Skin epidermis (tissue), 12 donors: ENCODE data around the gene DCAF15.

Experiments
- H3K27ac ChIP-seq, 21 experiments: fragments of 200-600 bp; sonication (generic) in 11 of 21; one replicate each; pipeline ENCODE4 v1.5.0; 2020; ENCODE audit warnings: mild to moderate bottlenecking in 3 of 21, inconsistent platforms in 2 of 21, moderate library complexity in 2 of 21
- H3K4me3 ChIP-seq, 7 experiments: fragments of 200-600 bp; sonication (generic) in 2 of 7; one replicate each; pipeline ENCODE4 v1.5.0; 2020; ENCODE audit warnings: inconsistent platforms in 2 of 7, mild to moderate bottlenecking in 2 of 7, moderate library complexity in 1 of 7

The DCAF15 gene

DNA sequence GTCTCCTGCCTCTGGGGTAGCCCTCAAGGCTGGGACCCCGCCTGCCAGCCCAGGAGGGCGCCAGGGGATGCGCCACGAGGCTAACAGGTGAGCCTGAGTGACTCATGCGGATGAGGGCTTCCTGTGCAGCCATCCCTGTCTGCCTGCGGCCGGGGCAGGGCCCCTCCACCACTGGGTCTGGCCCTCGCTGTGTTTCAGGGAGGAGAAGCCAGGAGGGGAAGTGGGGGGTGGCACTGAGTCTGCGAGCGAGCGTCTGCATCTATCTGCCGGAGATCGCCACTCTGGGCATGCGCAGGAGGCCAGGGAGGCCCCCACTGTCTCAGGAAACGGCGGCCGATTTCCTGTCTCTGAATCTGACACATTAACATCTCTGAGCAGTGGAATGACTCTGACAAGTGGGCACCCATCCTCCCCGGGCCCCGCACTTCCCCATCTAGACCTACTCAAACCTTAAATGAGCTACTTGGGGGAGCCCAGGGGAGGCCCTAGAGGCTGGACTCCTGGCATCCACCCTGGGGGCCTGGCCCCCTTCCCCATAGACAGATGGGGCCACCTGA, 34.1 kb downstream of the DCAF15 start:
- Histone ChIP-seq H3K27ac (peak overlapping the region; percentile 49 to 100 (median 90)), H3K4me3 (peak overlapping the region in 2 of 7 experiments; percentile 3 to 10)

DNA sequence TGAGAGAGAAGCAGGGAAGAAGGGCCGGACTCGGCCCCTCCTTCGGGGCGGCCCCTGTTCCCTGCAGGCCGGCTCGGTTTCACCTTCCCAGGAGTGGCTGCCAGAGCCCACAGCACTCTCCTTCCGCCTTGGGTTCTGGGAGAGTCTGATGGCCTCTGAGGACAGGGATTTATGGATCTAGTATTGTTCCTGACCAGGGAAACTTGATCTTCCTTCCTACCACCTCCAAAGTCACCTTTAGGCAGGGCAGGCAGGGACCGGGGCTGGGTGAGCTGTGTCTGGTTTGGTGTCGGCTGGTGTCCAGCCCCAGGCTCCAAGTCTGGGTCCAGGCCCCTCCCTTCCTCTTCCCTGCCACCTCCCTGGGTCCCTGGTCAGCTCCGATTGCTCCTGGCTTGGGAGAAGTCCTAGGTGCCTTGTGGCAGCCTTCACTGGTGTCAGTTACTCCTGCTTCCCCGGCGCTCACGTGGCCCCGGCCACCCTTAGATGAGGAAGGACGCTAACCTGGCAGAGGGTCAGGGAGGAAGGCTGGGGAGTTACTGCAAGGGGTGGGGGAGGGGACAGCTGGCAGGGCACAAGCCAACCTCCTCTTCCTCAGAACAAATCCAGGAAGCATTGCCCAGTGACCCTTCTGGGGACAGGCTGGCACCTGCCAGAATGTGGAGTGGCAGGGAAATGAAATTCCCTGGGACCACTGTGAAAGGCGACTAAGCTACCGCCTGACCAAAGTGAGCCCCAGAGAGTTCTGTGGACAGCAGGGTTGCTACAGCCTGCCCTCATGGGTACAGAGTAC, 35.0 kb downstream of the DCAF15 start:
- Histone ChIP-seq H3K27ac (peak overlapping the region; percentile 41 to 100 (median 90)), H3K4me3 (peak overlapping the region in 2 of 7 experiments; percentile 3 to 10)

DNA sequence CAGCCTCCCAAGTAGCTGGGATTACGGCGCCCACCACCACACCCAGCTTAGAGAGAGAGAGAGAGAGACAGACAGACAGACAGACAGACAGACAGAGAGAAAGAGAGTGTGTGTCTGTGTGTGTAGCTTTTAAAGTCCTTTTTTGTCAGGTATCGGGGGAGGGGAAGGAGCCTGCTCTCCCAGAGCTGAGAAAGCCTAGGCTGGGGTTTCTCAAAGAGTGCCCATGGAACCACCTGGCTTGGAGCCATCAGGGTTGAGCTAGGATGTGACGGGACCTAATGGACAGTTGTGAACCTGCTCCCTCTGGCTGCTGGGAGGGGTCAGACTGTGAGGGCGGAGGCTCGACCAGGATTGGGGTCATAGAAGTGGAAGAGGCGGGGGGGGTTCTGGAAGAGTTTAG, 37.2 kb downstream of the DCAF15 start:
- peak overlapping the region in 1 of 21 experiments; percentile 99 for H3K27ac ChIP-seq

DNA sequence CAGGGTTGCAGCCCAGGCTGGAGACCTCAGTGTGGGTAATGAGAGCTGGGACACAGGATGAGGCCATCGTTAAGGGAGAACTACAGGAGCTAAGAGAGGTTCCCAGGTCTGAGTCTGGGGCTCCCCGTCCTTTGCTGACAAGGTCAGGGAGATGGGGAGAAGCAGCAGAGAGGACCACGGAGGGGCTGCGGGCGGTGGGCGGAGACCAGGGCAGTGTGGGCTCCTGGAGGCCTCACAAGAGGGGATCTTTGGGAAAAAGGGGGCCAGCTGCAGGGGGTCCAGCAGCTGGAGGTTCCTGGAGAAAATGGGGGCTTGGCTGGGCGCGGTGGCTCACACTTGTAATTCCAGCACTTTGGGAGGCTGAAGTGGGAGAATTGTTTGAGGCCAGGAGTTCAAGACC, 37.8 kb downstream of the DCAF15 start:
- Histone ChIP-seq H3K4me3 (no peak overlapping the region), H3K27ac (no peak overlapping the region)

More for the DNA sequence above, 37.2 kb downstream of the DCAF15 start:
- no peak overlapping the region for H3K4me3 ChIP-seq

DNA sequence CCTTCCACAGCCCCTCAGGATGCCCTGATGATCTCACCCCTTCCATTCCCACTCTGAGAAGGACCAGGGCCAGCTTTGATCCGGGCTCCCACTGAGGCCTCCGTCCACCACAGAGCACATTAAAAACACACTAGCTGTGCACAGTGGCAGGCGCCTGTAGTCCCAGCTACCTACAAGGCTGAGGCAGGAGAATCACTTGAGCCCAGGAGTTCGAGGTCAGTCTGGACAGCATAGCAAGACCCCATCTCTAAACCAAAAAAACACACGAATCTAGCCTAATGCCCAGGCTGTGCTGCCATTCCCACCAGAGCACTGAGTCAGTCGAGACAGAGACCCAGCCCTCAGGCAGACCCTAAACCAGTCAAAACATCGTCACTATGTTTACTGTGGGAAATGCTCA, 39.7 kb downstream of the DCAF15 start:
- no peak overlapping the region for H3K27ac ChIP-seq
- no peak overlapping the region for H3K4me3 ChIP-seq

DNA sequence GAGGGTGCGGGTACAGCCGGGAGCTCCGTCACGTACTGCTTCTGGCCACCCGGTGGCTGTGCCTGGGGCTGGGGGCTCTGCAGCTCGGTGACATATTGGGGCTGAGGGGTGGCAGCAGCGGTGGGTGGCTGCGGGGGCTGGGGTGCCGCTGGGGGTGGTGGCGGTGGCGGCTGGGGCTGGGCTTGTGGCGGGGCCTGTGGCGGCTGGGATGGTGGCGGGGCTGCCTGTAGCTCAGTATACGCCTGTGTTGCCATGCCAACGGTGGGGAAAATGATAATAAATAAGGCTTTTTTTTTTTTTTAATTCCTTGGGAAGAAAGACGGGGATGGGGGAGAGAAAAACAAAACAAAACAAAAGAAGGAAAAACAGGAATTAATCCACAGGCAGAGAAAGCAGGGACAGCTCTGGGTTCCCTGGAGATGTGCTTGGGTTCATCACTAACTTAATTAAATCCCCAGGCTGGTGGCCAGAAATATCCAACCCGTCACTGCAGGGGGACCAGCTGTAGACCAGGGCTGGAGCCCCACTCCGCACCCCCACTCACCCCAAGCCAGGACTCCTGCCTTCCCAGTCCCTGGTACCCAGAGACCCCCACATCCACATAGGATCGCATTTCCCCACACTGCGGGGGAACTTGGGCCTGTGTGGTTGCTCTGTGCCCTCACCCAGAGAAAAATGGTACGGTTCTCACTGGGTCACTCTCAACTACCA, 41.4 kb downstream of the DCAF15 start:
- peak overlapping the region in 1 of 21 experiments; percentile 24 for H3K27ac ChIP-seq
- no peak overlapping the region for H3K4me3 ChIP-seq

DNA sequence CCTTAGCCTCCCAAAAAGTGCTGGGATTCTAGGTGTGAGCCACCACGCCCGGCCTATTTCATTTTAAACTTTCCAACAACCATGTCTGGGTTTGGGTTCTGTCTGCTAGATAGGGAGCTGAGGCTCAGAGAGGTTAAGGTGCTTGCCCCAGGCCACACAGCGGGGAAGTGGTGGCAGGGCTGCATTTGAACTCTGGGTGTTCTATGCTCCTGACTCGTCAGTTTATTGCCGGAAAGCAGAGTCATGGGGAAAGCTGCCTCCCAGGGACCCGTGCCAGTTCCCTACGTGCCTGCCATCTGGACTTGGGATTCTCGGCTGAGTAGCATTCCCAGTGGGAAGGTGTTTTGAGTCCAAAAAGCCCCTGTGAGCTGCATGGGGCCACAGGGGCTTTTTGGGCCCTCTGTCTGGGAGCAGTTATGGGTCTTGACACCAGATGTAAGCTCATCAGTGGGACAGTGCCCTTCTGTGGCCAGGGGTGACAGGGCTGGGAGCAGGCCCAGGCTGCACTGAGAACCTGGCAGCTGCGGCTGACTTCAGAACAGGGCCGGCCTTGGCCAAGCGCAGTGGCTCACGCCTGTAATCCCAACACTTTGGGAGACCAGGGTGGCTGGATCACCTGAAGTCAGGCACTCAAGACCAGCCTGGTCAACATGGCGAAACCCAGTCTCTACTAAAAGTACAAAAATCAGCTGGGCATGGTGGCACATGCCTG, 42.9 kb downstream of the DCAF15 start:
- peak overlapping the region in 3 of 21 experiments; percentile 4 to 42 (median 17) for H3K27ac ChIP-seq

DNA sequence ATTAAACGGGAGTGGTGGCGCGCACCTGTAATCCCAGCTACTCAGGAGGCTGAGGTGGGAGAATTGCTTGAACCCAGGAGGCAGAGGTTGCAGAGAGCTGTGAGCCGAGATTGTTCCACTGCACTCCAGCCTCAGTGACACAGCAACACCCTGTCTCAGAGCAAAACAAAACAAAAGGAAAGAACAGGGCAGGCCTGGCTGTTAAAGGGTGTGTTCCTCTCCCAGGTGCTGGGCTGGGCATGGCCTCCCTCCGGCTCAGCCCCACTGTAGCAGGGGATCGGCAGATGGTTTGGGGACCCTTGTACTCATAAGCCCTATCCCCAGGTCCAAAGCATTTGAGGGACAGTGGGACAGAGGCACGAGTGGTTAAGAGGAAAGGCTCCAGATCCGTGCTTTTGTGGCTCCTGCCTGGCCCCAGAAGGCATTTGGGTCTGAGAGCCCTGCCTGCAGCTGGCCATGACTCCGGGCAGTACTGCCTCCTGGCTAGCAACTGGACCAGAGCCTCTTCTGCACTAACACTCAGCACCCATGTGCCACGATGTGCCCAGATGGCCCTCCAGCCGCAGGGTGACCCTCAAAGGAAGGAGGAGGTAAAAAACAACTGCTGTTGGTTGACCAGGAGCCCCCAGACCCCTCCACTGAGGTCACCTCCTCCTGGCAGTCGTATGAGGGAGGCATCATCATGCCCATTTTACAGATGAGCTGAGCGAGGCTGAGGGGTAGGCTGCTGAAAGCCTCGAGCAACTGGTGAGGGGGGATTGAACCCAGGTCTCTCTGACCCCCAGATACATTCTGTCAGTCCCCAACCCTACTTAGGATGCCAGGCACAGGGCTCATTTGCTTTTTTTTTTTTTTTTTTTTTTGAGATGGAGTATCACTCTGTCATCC, 43.8 kb downstream of the DCAF15 start:
- Histone ChIP-seq H3K4me3 (no peak overlapping the region), H3K27ac (peak overlapping the region in 1 of 21 experiments; percentile 36)

More for the DNA sequence above, 42.9 kb downstream of the DCAF15 start:
- no peak overlapping the region for H3K4me3 ChIP-seq

DNA sequence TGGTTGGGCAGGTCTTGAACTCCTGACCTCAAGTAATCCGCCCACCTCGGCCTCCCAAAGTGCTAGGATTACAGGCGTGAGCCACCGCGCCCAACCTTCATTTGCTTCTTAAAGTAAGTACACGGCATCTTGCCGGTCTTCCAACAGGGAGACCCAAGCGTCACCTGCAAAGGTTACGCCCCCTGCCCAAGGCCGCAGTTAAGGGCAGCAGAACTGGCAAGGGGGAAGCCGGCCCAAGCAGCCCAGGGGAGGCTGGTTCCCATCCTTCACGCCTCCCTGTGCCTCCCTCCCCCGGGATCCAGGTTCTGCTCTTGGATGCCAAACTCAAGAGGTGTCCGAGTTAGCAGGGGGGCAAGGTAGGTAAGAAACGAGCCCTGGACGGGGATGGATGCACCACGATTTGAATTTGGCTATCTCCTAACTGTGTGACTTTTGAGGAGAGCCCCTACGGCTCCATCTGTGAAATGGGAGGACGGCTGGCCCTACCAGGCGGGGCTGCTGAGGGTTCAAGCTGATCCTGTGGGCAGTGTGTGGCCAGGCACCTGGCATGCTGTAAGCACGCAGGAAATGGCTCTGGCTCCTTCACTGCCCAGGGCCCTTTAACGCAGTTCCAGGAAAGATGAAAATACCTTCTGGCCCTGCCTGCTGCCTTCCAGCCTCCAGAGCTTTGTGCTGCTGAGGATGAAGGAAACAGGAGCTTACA, 44.8 kb downstream of the DCAF15 start:
- H3K27ac ChIP-seq, result peak overlapping the region in 2 of 21 experiments; percentile 6 to 50
- no peak overlapping the region for H3K4me3 ChIP-seq

DNA sequence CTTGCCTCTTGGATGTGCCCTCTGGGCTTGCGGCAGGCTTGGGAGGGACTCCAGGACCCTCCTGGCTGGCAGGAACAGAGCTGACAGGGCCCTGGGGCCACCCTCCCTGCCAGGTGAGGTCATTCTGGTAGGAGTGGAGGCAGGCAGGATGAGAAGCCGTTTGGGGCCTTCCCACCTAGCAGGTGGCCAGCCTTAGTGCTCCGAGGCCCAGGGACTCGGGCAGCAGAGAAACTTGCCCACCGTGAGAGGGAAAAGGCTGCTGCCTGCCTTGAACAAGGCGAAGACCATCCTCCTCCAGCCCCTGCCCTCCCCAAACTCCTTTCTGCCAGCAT, 45.3 kb downstream of the DCAF15 start:
- Histone ChIP-seq H3K27ac (peak overlapping the region in 4 of 21 experiments; percentile 6 to 50 (median 27)), H3K4me3 (no peak overlapping the region)

DNA sequence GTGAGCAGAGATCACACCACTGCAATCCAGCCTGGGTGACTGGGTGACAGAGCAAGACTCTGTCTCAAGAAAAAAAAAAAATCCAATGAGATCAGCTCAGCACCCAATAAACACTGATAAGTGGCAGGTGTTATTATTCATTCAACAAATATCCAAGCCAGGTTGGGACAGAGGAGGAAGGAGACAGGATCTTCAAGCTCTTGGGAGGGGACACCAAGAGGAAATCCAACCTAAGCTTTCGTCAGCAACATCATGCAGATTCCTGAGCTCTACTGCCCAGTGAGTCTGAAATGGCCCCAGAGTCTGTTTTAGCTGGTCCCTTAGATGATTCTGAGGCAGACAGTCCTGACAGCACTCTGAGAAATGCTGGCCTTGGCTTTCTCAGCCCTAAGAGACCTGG, 46.1 kb downstream of the DCAF15 start:
- no peak overlapping the region for H3K4me3 ChIP-seq
- peak overlapping the region in 2 of 21 experiments; percentile 11 to 61 for H3K27ac ChIP-seq

DNA sequence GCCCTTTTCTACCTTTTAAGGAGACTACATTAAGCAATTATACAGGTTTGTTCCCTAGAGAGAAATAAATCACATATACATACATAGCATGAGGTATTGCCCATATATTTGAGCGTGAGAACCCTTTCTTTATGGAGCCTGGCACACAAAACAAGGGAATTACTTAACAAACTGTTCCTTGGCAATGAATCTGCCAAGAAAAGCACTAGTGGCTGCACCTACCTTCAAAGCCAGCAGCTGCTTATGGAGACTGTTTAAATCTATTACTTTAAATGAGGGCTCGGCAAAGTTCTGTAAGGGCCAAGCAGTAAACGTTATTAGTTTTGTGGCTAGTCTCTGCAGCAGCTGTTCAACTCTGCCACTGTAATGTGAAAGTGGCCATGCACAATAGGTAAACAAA, 46.8 kb downstream of the DCAF15 start:
- Histone ChIP-seq H3K4me3 (no peak overlapping the region), H3K27ac (peak overlapping the region in 1 of 21 experiments; percentile 61)

DNA sequence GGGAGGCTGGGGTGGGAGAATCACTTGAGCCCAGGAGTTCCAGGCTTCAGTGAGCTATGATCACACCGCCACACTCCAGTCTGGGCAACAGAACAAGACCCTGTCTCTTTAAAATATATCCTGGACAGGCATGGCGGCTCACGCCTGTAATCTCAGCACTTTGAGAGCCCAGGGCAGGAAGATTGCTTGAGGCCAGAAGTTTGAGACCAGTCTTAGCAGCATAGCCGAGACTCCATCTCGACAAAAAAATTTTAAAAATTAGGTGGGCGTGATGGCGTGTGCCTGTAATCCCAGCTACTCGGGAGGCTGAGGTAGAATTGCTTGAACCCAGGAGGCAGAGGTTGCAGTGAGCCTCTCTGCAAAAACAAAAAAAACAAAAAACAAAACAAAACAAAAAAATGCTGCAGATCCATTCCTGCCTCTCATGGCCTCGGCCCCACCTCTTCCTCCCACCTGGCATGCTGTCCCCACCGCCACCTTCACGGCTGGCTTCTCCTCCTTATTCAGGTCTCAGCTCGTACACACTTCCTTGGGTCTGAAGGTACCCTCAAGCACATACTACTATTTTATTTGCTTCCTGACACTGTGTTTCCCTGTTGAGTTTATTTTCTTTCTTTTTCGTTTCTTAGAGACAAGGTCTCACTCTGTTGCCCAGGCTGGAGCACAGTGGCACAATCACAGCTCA, 48.5 kb downstream of the DCAF15 start:
- no peak overlapping the region for H3K4me3 ChIP-seq
- H3K27ac ChIP-seq, result peak overlapping the region in 13 of 21 experiments; percentile 3 to 100 (median 39)

DNA sequence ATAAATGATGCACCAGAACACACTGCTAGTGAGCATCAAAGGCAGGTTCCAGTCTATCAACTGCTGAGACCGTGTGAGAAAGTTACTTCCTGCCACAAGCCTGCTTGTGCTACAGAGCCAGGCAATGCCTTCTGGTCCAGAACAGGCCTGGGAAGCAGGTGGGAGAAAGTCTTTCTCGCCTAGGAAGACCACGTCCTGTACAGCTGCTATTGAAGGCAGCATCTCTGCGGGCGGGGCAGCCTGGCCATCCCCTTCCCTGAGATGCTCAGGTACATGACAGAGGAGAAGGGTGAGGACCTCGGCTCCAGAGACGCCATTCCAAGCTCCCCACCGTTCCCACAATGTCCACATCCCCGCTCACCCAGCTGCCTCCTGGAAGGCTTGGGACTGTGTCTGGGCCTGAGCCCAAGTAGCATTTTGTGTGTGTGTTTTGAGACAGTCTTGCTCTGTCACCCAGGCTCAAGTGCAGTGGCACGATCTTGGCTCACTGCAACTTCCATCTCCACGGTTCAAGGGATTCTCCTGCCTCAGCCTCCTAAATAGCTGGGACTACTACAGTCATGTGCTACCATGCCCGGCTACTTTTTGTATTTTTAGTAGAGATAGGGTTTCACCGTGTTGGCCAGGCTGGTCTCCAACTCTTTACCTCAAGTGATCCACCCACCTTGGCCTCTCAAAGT, 50.4 kb downstream of the DCAF15 start:
- H3K27ac ChIP-seq, result peak overlapping the region; percentile 18 to 100 (median 99)
- H3K4me3 ChIP-seq, result no peak overlapping the region

DNA sequence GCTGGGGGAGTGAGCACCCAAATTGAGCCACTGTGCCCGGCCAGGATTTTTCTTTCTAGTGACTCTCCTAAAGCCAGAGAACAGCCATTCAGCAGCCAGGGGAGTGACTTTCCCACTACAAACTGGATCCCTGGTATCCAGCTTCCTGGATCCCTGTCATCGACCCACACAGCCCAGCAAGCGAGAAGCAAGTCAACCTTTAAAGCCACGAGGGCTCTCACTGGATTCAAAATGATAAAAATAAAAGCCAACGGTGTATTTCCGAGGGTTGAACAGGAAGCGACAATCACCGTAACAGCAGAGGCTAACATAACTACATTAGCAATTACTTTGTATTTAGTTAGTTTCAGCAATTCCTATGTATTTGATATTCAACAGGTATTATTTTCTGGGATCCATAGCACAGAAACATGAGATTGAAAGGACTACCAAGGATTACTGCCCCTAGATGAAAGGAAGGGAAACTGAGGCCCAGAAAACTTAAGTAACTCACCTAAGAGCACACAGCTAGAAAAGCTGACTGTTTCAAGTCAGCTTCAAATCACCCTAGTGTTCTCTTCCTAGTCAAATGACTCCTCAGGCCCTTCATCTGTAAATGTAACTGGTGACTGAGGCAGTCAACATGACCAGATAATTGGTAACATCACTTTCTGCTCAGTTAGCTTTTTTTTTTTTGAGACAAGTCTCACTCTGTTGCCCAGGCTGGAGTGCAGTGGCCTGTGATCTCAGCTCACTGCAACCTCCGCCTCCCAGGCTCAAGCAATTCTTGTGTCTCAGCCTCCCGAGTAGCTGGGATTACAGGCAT, 51.1 kb downstream of the DCAF15 start:
- Histone ChIP-seq H3K4me3 (no peak overlapping the region), H3K27ac (peak overlapping the region in 20 of 21 experiments; percentile 21 to 100 (median 99))

DNA sequence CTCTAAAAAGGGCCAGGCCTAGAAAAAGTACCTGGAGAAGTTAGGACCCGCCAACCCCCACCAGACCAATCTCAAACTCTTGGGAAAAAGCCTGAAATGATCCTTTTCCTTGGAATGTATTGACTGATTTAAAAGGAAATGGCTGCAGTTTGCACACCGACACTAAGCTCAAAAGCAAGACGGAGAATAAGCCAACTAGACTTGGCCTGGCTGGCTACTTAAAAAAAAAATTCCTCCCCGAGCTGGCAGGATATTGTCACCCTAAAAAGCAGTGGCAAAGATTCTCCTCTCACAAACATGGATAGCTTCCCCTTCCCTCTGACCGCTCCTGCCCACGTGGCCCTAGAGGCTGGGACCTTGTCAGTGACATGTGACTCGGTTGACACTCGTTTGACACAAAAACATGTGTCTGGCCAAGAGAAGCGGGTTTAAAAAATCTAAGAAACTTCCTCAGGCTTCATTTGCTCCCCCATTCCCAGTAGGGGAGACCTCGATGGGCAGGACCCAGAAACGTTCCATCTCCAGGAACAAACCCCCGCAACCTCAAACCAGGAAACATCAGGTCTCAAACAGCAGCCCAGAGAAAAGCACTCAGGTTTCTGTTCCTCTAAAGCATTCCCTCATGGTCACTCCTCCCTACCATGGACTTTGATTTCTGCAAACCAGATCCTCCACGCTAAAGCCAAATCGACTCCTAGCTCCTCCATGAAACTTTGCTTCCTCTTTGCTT, 52.5 kb downstream of the DCAF15 start:
- H3K4me3 ChIP-seq, result peak overlapping the region in 2 of 7 experiments; percentile 79 to 83
- peak overlapping the region in 20 of 21 experiments; percentile 24 to 100 (median 99) for H3K27ac ChIP-seq
